ENCODE data around the gene AMER2. TPM values are rescaled to one million over a fixed set of nuclear protein-coding genes. Genes with fewer than 3 reads are reported as not detected.

The AMER2 gene
- total RNA-seq = not detected
- under 1 TPM in 1 of 2 donors, not detected in 1; 0.05 TPM for polyA plus RNA-seq
- not detected for total RNA-seq

DNA sequence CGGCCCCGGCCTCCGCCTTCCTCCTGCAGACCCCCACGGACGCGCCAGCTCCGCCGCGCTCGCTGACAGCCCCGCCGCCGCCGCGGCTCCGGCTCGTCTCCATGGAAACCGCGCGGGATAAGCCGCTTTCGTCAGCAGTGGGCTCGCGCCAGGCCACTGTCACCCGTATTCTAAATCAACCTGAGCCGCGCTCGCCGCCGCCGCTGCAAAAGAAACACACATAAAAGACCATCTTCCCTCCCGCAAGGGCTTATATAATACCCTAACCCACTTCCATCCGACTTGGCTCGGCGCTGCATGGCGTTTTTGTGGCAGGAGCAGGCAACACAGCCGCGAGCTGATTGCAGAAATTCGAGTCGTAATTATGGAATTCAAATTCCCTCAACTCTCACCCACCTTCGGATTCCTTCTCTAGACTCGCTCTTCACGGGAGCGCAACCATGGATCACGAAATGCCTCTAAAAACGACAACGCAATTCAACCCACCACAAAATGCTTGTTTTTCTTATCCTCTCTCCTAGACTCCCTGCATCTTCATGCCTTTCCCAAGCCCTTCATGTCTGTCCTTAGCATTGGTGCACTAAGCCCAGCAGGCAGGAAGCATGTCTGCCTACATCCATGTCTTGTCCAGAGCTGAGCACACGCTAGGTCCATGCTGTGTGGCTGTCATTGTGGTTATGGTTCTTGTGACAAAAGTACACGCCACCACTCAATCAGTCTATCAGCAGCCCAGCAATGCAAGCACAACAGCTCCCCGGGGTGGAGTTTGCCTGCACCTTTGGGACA, at the start of gene AMER2:
TSS of gene AMER2 (minus strand) at position 772 of the 786 bp plus-strand sequence. CDS start at position 103, 669 bp downstream.
- Histone ChIP-seq H3K4me1 (ENCODE audit: control insufficient read depth in 2 of 2, insufficient read depth in 2 of 2, low read length in 2 of 2) (peaks cover 0 to 7% of the 10 kb centered on the region in 2 donors), H3K36me3 (ENCODE audit: control insufficient read depth in 2 of 3, insufficient read depth in 3 of 3, low read length in 3 of 3) (no peaks in the 10 kb centered on the region), H3K27ac (ENCODE audit: low read depth, low read length) (no peak within 1 kb of the TSS), H3K4me3 (ENCODE audit: low read length) (no peak within 1 kb of the TSS), H3K27me3 (ENCODE audit: control insufficient read depth in 2 of 2, insufficient read depth in 2 of 2, low read length in 2 of 2) (peaks cover 0 to 12% of the 10 kb centered on the region in 2 donors), H3K9me3 (ENCODE audit: control insufficient read depth in 2 of 3, low read length in 3 of 3) (no peaks in the 10 kb centered on the region)
- no peak for ATAC-seq
- intact Hi-C loops (cut with micrococcal nuclease) = no loop called here
- peaks cover 0 to 7% (median 0%) of the 10 kb centered on the region in 11 donors for H3K9me3 Mint-ChIP-seq
- ChIA-PET POLR2A (no interaction called here), CTCF (interaction anchor here (0.6 kb wide), 1 partner anchor 1533 kb away, joined by 3 read pairs; no protein-coding TSS in a partner anchor)
- H3K27me3 Mint-ChIP-seq = peaks cover 70 to 74% (median 71%) of the 10 kb centered on the region in 5 donors
- peaks cover 9 to 16% (median 11%) of the 10 kb centered on the region in 7 donors for H3K4me1 Mint-ChIP-seq
- DNase-seq = peak in 1 of 9 donors; percentile 8
- H3K4me3 Mint-ChIP-seq = peak within 1 kb of the TSS; percentile 15 to 82 (median 63)
- peak within 1 kb of the TSS in 3 of 9 donors; percentile 4 to 65 (median 16) for H3K27ac Mint-ChIP-seq
- H3K36me3 Mint-ChIP-seq = peaks cover 0 to 8% (median 0%) of the 10 kb centered on the region in 5 donors

- H3K27me3 Mint-ChIP-seq = peaks cover 11 to 23% (median 14%) of the 10 kb centered on the region in 5 donors
- Histone ChIP-seq H3K4me3 (ENCODE audit: low read length) (no peak overlapping the region), H3K36me3 (ENCODE audit: control insufficient read depth in 2 of 3, insufficient read depth in 3 of 3, low read length in 3 of 3) (no peaks in the 10 kb centered on the region), H3K27ac (ENCODE audit: low read depth, low read length) (no peak overlapping the region), H3K4me1 (ENCODE audit: control insufficient read depth in 2 of 2, insufficient read depth in 2 of 2, low read length in 2 of 2) (no peaks in the 10 kb centered on the region), H3K9me3 (ENCODE audit: control insufficient read depth in 2 of 3, low read length in 3 of 3) (no peaks in the 10 kb centered on the region), H3K27me3 (ENCODE audit: control insufficient read depth in 2 of 2, insufficient read depth in 2 of 2, low read length in 2 of 2) (no peaks in the 10 kb centered on the region)
- DNase-seq (no peak), ATAC-seq (no peak)
- intact Hi-C loops (cut with micrococcal nuclease) = no loop called here
- H3K36me3 Mint-ChIP-seq = peaks cover 0 to 7% (median 0%) of the 10 kb centered on the region in 5 donors
- POLR2A ChIA-PET = no interaction called here
- H3K4me3 Mint-ChIP-seq = no peak overlapping the region
- peaks cover 0 to 2% (median 0%) of the 10 kb centered on the region in 11 donors for H3K9me3 Mint-ChIP-seq
- CTCF ChIA-PET = no interaction called here
- no peak overlapping the region for H3K27ac Mint-ChIP-seq
- peaks cover 0 to 4% (median 0%) of the 10 kb centered on the region in 7 donors for H3K4me1 Mint-ChIP-seq
Observed at GRCh38 chr13:25218019-25218418, 45.9 kb upstream of the AMER2 start.

DNA sequence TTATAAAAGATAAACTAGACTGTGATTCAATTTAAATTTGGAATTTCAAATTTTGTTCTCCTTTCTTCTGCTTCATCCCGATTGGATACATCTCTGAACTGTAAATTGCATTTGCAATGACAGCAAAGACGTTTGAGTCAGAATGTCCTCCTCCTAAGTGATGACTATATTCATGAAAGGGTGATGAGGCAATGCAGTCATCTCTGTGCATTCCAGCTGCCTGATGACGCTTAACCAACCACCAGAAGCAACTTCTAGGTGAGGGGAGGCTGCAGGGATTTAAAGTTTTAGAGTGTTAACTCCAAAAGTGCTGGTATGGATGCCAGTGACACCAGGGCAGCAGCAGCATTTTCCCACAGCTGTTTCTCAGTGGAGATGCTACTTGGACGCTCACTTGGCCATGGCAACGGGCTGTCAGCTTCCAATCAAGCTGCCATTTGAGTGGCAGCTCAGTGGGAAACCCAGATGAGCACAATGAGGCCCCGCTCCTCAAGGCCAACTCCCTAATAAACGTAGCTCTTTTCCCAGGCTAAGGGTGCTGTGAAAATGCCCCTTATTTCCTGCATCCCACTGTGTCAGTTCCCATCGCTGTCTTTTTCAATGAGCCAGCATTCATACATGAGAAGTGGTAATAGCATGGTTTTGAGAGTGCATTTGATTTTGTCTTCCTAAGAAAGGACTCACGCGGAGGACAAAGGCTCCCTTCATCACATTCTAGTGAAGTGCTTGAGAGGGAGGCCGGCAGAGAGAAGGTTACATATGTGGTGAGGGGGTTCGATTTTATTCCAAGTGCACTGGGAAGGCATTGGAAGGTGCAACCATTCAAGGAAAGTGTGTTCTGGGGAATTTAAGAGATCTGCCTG, 45.2 kb upstream of the AMER2 start:
- peaks cover 0 to 2% (median 0%) of the 10 kb centered on the region in 11 donors for H3K9me3 Mint-ChIP-seq
- H3K27me3 Mint-ChIP-seq = peaks cover 5 to 17% (median 11%) of the 10 kb centered on the region in 5 donors
- DNase-seq = no peak
- H3K4me1 Mint-ChIP-seq = peaks cover 0 to 4% (median 0%) of the 10 kb centered on the region in 7 donors
- H3K9me3 ChIP-seq (ENCODE audit: control insufficient read depth in 2 of 3, low read length in 3 of 3) = no peaks in the 10 kb centered on the region
- no peak overlapping the region for H3K27ac Mint-ChIP-seq
- CTCF ChIA-PET = no interaction called here
- no peaks in the 10 kb centered on the region for H3K4me1 ChIP-seq (ENCODE audit: control insufficient read depth in 2 of 2, insufficient read depth in 2 of 2, low read length in 2 of 2)
- H3K27ac ChIP-seq (ENCODE audit: low read depth, low read length) = no peak overlapping the region
- POLR2A ChIA-PET = no interaction called here
- no peaks in the 10 kb centered on the region for H3K27me3 ChIP-seq (ENCODE audit: control insufficient read depth in 2 of 2, insufficient read depth in 2 of 2, low read length in 2 of 2)
- H3K36me3 ChIP-seq (ENCODE audit: control insufficient read depth in 2 of 3, insufficient read depth in 3 of 3, low read length in 3 of 3) = no peaks in the 10 kb centered on the region
- H3K4me3 ChIP-seq (ENCODE audit: low read length) = no peak overlapping the region
- peaks cover 0 to 5% (median 0%) of the 10 kb centered on the region in 5 donors for H3K36me3 Mint-ChIP-seq
- ATAC-seq = no peak
- intact Hi-C loops (cut with micrococcal nuclease) = no loop called here
- H3K4me3 Mint-ChIP-seq = no peak overlapping the region

DNA sequence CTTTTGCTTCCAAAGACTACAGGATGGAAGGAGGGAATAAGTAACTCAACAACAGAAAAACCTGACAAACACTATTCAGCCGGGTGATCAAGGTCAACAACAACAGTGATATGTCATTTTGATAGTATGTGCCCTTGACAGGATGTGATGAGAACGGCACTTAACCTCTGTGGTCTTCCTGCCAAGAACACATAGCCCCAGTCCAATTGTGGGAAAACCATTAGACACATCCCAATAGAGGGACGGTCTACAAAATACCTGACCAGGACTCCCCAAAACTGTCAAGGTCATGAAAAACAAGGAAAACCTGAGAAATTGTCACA, 43.1 kb upstream of the AMER2 start:
- Histone ChIP-seq H3K27me3 (ENCODE audit: control insufficient read depth in 2 of 2, insufficient read depth in 2 of 2, low read length in 2 of 2) (no peaks in the 10 kb centered on the region), H3K36me3 (ENCODE audit: control insufficient read depth in 2 of 3, insufficient read depth in 3 of 3, low read length in 3 of 3) (no peaks in the 10 kb centered on the region), H3K4me1 (ENCODE audit: control insufficient read depth in 2 of 2, insufficient read depth in 2 of 2, low read length in 2 of 2) (no peaks in the 10 kb centered on the region), H3K9me3 (ENCODE audit: control insufficient read depth in 2 of 3, low read length in 3 of 3) (no peaks in the 10 kb centered on the region), H3K27ac (ENCODE audit: low read depth, low read length) (no peak overlapping the region), H3K4me3 (ENCODE audit: low read length) (no peak overlapping the region)
- ATAC-seq (no peak), DNase-seq (no peak)
- ChIA-PET CTCF (no interaction called here), POLR2A (no interaction called here)
- H3K27ac Mint-ChIP-seq = no peak overlapping the region
- peaks cover 0 to 5% (median 0%) of the 10 kb centered on the region in 5 donors for H3K36me3 Mint-ChIP-seq
- no peak overlapping the region for H3K4me3 Mint-ChIP-seq
- intact Hi-C loops (cut with micrococcal nuclease) = no loop called here
- H3K9me3 Mint-ChIP-seq = peaks cover 0 to 2% (median 0%) of the 10 kb centered on the region in 11 donors
- H3K4me1 Mint-ChIP-seq = peaks cover 0 to 4% (median 0%) of the 10 kb centered on the region in 7 donors
- H3K27me3 Mint-ChIP-seq = peaks cover 5 to 10% (median 7%) of the 10 kb centered on the region in 5 donors

DNA sequence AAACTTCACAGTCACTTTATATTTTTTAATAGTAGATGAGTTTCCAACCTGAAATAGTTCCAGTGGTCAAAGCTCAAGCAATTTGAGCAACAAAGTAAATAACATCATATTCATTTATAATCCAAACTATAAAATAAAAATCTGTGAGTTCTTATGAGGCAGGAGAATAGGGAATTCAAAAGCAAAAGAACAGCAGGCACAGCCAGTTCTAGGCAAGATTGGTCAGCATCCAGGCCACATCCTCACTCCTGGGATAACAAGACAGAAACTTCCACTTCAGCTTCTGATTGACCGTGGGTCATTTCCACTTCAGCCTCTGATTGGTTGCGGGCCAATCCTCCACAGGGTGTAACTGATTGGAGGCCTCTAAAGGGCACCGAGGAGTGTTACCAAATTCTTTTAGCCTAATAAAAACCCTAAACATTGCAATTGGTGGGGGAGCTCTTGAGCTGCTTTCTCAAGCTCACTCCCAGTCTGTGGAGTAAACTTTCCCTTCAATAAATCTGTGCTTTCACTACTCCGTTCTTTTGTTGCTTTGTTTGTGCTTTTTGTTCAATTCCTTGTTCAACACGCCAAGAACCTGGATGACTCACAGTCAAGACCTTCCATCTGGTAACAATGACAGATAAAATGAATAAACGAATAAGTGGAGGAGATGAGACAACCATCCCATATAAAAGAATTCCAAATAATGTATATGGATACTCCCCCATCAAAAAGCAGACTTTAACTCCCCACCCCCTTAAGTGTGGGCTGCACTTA, 42.6 kb upstream of the AMER2 start:
- ChIA-PET CTCF (no interaction called here), POLR2A (no interaction called here)
- no peaks in the 10 kb centered on the region for H3K4me1 ChIP-seq (ENCODE audit: control insufficient read depth in 2 of 2, insufficient read depth in 2 of 2, low read length in 2 of 2)
- intact Hi-C loops (cut with micrococcal nuclease) = no loop called here
- no peaks in the 10 kb centered on the region for H3K36me3 ChIP-seq (ENCODE audit: control insufficient read depth in 2 of 3, insufficient read depth in 3 of 3, low read length in 3 of 3)
- H3K4me1 Mint-ChIP-seq = peaks cover 0 to 4% (median 0%) of the 10 kb centered on the region in 7 donors
- no peak overlapping the region for H3K27ac Mint-ChIP-seq
- H3K9me3 Mint-ChIP-seq = peaks cover 0 to 2% (median 0%) of the 10 kb centered on the region in 11 donors
- no peak for ATAC-seq
- no peak overlapping the region for H3K4me3 ChIP-seq (ENCODE audit: low read length)
- no peak overlapping the region for H3K4me3 Mint-ChIP-seq
- H3K9me3 ChIP-seq (ENCODE audit: control insufficient read depth in 2 of 3, low read length in 3 of 3) = no peaks in the 10 kb centered on the region
- H3K27me3 Mint-ChIP-seq = peaks cover 5 to 9% (median 7%) of the 10 kb centered on the region in 5 donors
- peaks cover 0 to 5% (median 0%) of the 10 kb centered on the region in 5 donors for H3K36me3 Mint-ChIP-seq
- H3K27me3 ChIP-seq (ENCODE audit: control insufficient read depth in 2 of 2, insufficient read depth in 2 of 2, low read length in 2 of 2) = no peaks in the 10 kb centered on the region
- no peak overlapping the region for H3K27ac ChIP-seq (ENCODE audit: low read depth, low read length)
- DNase-seq = no peak

GRCh38 chr13:25213715-25214114, 41.6 kb upstream of the AMER2 start:
- Histone ChIP-seq H3K4me3 (ENCODE audit: low read length) (no peak overlapping the region), H3K4me1 (ENCODE audit: control insufficient read depth in 2 of 2, insufficient read depth in 2 of 2, low read length in 2 of 2) (no peaks in the 10 kb centered on the region), H3K36me3 (ENCODE audit: control insufficient read depth in 2 of 3, insufficient read depth in 3 of 3, low read length in 3 of 3) (no peaks in the 10 kb centered on the region), H3K9me3 (ENCODE audit: control insufficient read depth in 2 of 3, low read length in 3 of 3) (no peaks in the 10 kb centered on the region), H3K27ac (ENCODE audit: low read depth, low read length) (no peak overlapping the region), H3K27me3 (ENCODE audit: control insufficient read depth in 2 of 2, insufficient read depth in 2 of 2, low read length in 2 of 2) (no peaks in the 10 kb centered on the region)
- DNase-seq (no peak), ATAC-seq (no peak)
- POLR2A ChIA-PET = no interaction called here
- Mint-ChIP-seq H3K4me1 (peaks cover 0 to 4% (median 0%) of the 10 kb centered on the region in 7 donors), H3K9me3 (peaks cover 0 to 2% (median 0%) of the 10 kb centered on the region in 11 donors), H3K4me3 (no peak overlapping the region), H3K27ac (no peak overlapping the region), H3K27me3 (peaks cover 3 to 9% (median 5%) of the 10 kb centered on the region in 5 donors), H3K36me3 (peaks cover 0 to 5% (median 0%) of the 10 kb centered on the region in 5 donors)
- CTCF ChIA-PET = no interaction called here
- intact Hi-C loops (cut with micrococcal nuclease) = no loop called here
